ENCODE data around the gene OR5D16. TPM values are rescaled to one million over a fixed set of nuclear protein-coding genes. Genes with fewer than 3 reads are reported as not detected.

The OR5D16 gene
- total RNA-seq, 6 experiments from 2014 or later, result not detected

DNA sequence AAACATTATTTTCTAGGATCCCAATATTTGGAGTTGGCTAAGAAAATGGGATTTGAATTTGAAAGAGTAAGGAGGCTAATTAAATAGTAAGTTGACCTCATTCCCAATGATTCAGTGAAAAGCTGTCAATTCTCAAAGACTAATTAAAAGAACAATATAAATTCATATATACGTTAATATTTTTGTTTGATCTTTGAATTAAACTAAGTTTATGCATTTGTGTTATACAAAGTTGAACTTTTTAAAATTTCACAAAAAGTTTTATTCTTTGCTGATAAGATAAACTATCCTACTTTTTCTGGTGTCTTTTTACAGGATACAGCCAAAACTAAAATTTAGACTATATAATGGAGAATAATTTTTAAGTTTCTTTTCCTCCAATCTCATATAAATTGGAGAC, 27.5 kb upstream of the OR5D16 start, which contains the start of gene OR5L1:
Gene OR5L1, plus strand, starts transcription at position 301 of the 400 bp plus-strand sequence. CDS start 100 bp downstream, outside the sequence.
- H3K27me3 Mint-ChIP-seq (ENCODE audit: insufficient read depth), result no peaks in the 10 kb centered on the region

DNA sequence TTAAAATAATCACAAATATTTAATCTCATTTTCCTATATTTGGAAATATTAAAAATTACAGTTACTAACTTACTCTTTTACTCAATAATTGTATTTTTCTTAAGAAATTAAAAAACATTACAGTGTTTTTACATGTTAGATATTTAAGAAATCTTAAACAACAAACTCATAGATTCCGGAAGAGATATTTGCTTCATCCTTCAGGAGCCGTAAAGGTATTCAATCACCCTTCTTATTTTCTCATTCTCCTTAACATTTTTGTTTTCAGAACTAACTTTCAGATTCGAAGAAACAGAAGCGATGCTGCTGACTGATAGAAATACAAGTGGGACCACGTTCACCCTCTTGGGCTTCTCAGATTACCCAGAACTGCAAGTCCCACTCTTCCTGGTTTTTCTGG, 19.2 kb upstream of the OR5D16 start, which contains the start of gene OR5D18:
Gene OR5D18, plus strand, starts transcription at position 301 of the 400 bp plus-strand sequence. Its CDS starts 0 bp downstream, at position 301.
- no peak for DNase-seq
- H3K9me3 Mint-ChIP-seq, result peaks cover 11% of the 10 kb centered on the region
- H3K4me3 Mint-ChIP-seq, result no peak within 1 kb of the TSS
- TF ChIP-seq, protein P1, sequence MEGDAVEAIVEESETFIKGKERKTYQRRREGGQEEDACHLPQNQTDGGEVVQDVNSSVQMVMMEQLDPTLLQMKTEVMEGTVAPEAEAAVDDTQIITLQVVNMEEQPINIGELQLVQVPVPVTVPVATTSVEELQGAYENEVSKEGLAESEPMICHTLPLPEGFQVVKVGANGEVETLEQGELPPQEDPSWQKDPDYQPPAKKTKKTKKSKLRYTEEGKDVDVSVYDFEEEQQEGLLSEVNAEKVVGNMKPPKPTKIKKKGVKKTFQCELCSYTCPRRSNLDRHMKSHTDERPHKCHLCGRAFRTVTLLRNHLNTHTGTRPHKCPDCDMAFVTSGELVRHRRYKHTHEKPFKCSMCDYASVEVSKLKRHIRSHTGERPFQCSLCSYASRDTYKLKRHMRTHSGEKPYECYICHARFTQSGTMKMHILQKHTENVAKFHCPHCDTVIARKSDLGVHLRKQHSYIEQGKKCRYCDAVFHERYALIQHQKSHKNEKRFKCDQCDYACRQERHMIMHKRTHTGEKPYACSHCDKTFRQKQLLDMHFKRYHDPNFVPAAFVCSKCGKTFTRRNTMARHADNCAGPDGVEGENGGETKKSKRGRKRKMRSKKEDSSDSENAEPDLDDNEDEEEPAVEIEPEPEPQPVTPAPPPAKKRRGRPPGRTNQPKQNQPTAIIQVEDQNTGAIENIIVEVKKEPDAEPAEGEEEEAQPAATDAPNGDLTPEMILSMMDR (IDR thresholded peaks at IDR 0.05), result no peak
- no peaks in the 10 kb centered on the region for H3K36me3 Mint-ChIP-seq (ENCODE audit: low read depth)
- no peaks in the 10 kb centered on the region for H3K4me1 Mint-ChIP-seq (ENCODE audit: low read depth)
- H3K27me3 Mint-ChIP-seq (ENCODE audit: insufficient read depth), result no peaks in the 10 kb centered on the region; the same call in 1 of the 2 replicates
- H3K27ac Mint-ChIP-seq, result no peak within 1 kb of the TSS

More for the DNA sequence above, 27.5 kb upstream of the OR5D16 start, which contains the start of gene OR5L1:
- TF ChIP-seq, protein P1 (IDR thresholded peaks at IDR 0.05), result no peak
- Mint-ChIP-seq H3K4me1 (ENCODE audit: low read depth) (no peaks in the 10 kb centered on the region), H3K9me3 (peaks cover 10% of the 10 kb centered on the region; the same call in 1 of the 2 replicates), H3K4me3 (no peak within 1 kb of the TSS), H3K36me3 (ENCODE audit: low read depth) (no peaks in the 10 kb centered on the region), H3K27ac (no peak within 1 kb of the TSS)
- DNase-seq, result no peak

DNA sequence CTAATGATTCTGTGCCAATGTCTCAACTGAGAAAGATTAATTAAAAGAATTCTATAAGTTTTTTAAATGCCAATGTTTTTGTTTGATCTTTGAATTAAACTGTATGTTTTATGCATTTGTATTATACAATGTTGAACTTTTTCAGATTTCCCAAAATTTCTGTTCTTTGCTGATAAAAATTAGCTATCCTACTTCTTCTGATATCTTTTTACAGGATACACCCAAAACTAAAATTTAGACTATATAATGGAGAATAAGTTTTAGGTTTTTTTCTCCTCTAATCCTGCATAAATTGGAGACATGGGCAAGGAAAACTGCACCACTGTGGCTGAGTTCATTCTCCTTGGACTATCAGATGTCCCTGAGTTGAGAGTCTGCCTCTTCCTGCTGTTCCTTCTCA, 11.6 kb upstream of the OR5D16 start, which contains the start of gene OR5L2:
Gene OR5L2, plus strand, starts transcription at position 301 of the 400 bp plus-strand sequence. Its CDS starts 0 bp downstream, at position 301.
- DNase-seq, result no peak
- Mint-ChIP-seq H3K27me3 (ENCODE audit: insufficient read depth) (no peaks in the 10 kb centered on the region), H3K4me3 (no peak within 1 kb of the TSS), H3K27ac (no peak within 1 kb of the TSS), H3K36me3 (ENCODE audit: low read depth) (no peaks in the 10 kb centered on the region), H3K4me1 (ENCODE audit: low read depth) (no peaks in the 10 kb centered on the region), H3K9me3 (peaks cover 4% of the 10 kb centered on the region; the same call in 1 of the 2 replicates)
- TF ChIP-seq, protein P1 (IDR thresholded peaks at IDR 0.05), result no peak

DNA sequence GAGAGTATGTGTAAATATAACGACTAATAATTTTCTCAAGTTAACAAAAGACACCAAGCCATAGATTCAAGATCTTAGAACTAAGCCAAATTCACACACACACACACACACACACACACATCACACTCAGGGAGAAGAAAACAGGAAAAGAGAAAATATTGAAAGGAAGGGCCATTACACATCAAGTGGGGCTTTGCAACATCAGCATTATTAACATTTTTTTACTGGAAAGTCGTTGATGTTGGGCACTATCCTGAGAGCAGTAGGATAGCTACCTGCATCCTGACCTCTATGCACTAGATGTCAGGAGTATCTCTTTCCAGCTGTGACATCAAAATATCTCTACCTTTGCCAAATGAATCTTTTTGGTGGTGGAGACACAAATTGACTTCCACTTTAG, 8.9 kb downstream of the OR5D16 start:
- H3K36me3 Mint-ChIP-seq (ENCODE audit: low read depth), result no peaks in the 10 kb centered on the region
- H3K4me3 Mint-ChIP-seq, result no peak overlapping the region
- TF ChIP-seq, protein P1 (IDR thresholded peaks at IDR 0.05), result no peak
- DNase-seq, result no peak
- no peaks in the 10 kb centered on the region for H3K4me1 Mint-ChIP-seq (ENCODE audit: low read depth)
- H3K9me3 Mint-ChIP-seq, result peaks cover 41% of the 10 kb centered on the region
- no peaks in the 10 kb centered on the region for H3K27me3 Mint-ChIP-seq (ENCODE audit: insufficient read depth)
- no peak overlapping the region for H3K27ac Mint-ChIP-seq

- TF ChIP-seq, protein P1 (IDR thresholded peaks at IDR 0.05), result no peak
- Mint-ChIP-seq H3K27ac (no peak overlapping the region), H3K36me3 (ENCODE audit: low read depth) (no peaks in the 10 kb centered on the region), H3K27me3 (ENCODE audit: insufficient read depth) (no peaks in the 10 kb centered on the region), H3K4me3 (no peak overlapping the region), H3K9me3 (peaks cover 41% of the 10 kb centered on the region), H3K4me1 (ENCODE audit: low read depth) (no peaks in the 10 kb centered on the region)
- DNase-seq, result no peak
Observed at GRCh38 chr11:55849037-55849436, 10.5 kb downstream of the OR5D16 start.
